ENCODE data around the gene OR5AR1. TPM values are rescaled to one million over a fixed set of nuclear protein-coding genes. Genes with fewer than 3 reads are reported as not detected.
"Not testable (repeated sequence)": the region's sequence is repeated elsewhere in the genome, so short reads cannot be mapped to it uniquely, and the experiment has no call there.

The OR5AR1 gene
- not detected for total RNA-seq

DNA sequence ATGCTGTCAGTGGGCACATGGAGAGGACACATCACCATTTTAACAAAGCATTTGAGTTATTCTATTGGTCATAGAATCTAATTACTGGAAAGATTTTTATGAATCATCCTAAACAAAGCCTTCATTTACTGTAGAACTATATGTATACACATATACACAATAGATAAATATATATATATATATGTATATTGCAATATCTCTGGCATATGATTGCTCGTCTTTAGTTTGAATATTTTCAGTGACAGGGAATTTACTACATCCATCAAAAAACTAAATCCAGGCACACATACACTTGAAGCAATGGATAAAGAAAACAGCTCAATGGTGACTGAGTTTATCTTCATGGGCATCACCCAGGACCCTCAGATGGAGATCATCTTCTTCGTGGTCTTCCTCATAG, at the start of gene OR5AR1:
Gene OR5AR1, plus strand, starts transcription at position 301 of the 400 bp plus-strand sequence. Its CDS starts 0 bp downstream, at position 301.
- CTCF ChIA-PET, result no interaction called here
- no peak within 1 kb of the TSS for H3K4me3 Mint-ChIP-seq
- no peaks in the 10 kb centered on the region for H3K27me3 Mint-ChIP-seq

DNA sequence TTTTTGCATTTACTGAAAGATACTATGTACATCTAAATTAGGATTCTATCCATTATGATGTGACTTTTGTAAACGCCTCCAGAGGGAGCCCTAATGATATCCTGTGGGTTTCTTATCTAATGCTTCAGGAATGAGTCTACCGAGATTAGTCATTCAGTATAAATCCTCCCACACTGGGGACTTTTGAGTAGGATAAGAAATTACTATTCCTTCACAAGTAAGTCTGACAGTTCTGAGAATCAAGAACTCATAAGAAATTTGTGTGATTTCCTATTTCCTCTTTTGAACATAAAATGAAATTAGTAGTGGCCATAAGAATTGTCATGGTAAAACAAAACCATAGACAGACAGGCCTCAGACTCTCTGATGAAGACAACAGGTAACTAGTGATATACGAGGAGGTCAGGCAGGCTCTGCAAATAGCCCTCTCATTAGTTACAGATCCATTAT, 38.8 kb upstream of the OR5AR1 start:
- ATAC-seq (no peak), DNase-seq (no peak)

More for the DNA sequence above, at the start of gene OR5AR1:
- H3K4me1 Mint-ChIP-seq, result no peaks in the 10 kb centered on the region
- no peak within 1 kb of the TSS for H3K27ac Mint-ChIP-seq
- ATAC-seq (no peak), DNase-seq (no peak)
- no peaks in the 10 kb centered on the region for H3K36me3 Mint-ChIP-seq
- H3K9me3 Mint-ChIP-seq (ENCODE audit: low read depth), result peaks cover 2% of the 10 kb centered on the region

DNA sequence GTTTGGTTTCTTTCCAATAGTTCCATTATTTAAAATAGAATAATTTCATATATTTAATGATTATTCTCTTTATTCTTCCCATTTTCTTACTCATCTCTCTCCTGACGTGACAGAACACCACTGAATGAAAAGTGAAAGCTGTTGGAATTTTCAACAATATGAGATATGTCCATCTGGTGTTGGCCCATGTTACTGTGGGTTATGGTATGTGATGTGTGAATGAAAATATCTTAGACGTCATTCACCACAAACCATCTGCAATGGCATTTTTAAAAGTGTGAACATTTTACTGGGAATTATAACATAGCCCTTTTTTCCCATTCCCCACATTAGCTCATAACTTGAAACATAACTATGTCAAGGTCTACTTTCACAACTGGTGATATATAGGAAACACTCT, 37.5 kb upstream of the OR5AR1 start:
- H3K4me1 Mint-ChIP-seq, result no peaks in the 10 kb centered on the region

More for the DNA sequence above, 38.8 kb upstream of the OR5AR1 start:
- Mint-ChIP-seq H3K4me3 (no peak overlapping the region), H3K36me3 (no peaks in the 10 kb centered on the region), H3K27ac (no peak overlapping the region), H3K4me1 (no peaks in the 10 kb centered on the region), H3K9me3 (ENCODE audit: low read depth) (peaks cover 10% of the 10 kb centered on the region), H3K27me3 (no peaks in the 10 kb centered on the region)
- CTCF ChIA-PET, result no interaction called here

DNA sequence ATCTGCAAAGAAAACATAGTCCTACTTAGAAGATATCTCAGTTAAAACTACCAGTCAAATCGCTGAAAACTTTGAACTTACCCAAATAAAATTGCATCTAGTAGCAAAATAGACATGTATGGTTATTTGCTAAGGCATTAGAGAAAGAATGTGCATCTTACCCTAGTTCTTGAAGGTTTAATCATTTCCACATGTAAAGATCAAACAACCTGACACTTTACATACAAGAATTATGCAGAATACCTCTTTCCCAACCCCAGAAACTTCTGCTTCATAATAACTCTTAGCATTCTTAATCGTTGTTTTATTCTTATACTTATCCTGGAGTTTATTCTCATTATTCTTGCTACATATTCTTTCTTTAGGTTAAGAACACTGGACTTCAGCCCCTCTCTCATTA, 31.2 kb upstream of the OR5AR1 start:
- DNase-seq (no peak), ATAC-seq (no peak)
- Mint-ChIP-seq H3K4me3 (no peak overlapping the region), H3K36me3 (no peaks in the 10 kb centered on the region), H3K27me3 (no peaks in the 10 kb centered on the region), H3K4me1 (no peaks in the 10 kb centered on the region), H3K9me3 (ENCODE audit: low read depth) (peaks cover 13% of the 10 kb centered on the region), H3K27ac (no peak overlapping the region)
- CTCF ChIA-PET, result no interaction called here

More for the DNA sequence above, 37.5 kb upstream of the OR5AR1 start:
- Mint-ChIP-seq H3K27ac (no peak overlapping the region), H3K36me3 (no peaks in the 10 kb centered on the region), H3K27me3 (no peaks in the 10 kb centered on the region), H3K4me3 (no peak overlapping the region), H3K9me3 (ENCODE audit: low read depth) (peaks cover 10% of the 10 kb centered on the region)
- CTCF ChIA-PET, result no interaction called here
- DNase-seq, result no peak
- no peak for ATAC-seq

DNA sequence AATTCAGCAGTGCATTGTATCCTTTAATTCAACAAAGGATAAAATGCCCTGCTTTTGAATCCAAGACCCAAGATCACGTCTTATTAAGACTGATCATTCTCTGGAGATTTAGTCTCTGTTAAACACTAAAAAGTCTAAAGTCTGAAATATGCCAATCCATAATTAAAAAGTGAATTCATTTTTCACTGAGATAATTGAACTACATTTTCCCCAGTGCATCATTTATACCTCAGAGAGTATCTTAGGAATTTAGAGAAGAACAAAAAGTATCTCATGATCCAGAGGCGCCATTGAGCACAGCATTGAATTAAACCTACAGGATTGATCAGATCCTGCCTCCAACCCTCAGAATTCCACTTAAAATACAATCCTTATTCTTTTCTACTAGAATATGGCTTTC, 26.6 kb upstream of the OR5AR1 start:
- H3K4me3 Mint-ChIP-seq, result no peak overlapping the region
- DNase-seq (no peak), ATAC-seq (no peak)
- H3K27ac Mint-ChIP-seq, result no peak overlapping the region
- no peaks in the 10 kb centered on the region for H3K36me3 Mint-ChIP-seq
- H3K27me3 Mint-ChIP-seq, result no peaks in the 10 kb centered on the region
- no peaks in the 10 kb centered on the region for H3K4me1 Mint-ChIP-seq
- peaks cover 7% of the 10 kb centered on the region for H3K9me3 Mint-ChIP-seq (ENCODE audit: low read depth)
- CTCF ChIA-PET, result no interaction called here

DNA sequence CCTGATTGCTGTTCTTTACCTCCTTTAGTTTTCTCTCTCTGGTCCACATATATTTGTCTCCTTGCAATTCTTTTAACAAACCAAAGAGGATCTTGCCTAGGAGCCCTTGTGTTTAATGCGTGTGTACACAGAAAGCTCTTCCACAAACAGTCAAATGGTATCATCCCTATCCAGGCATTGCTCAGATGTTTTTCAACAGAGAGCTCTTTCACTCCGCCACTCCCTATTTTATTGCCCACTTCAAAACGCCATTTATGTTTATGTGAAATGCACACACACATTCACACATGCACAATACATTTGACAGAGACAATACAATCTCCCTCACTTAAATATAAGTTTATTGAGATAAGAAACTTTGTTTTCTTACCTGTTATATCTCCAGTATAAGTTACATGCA, 26.0 kb upstream of the OR5AR1 start:
- CTCF ChIA-PET, result no interaction called here
- Mint-ChIP-seq H3K27me3 (no peaks in the 10 kb centered on the region), H3K27ac (no peak overlapping the region), H3K9me3 (ENCODE audit: low read depth) (peaks cover 5% of the 10 kb centered on the region), H3K36me3 (no peaks in the 10 kb centered on the region), H3K4me1 (no peaks in the 10 kb centered on the region), H3K4me3 (no peak overlapping the region)
- no peak for ATAC-seq
- DNase-seq, result no peak

DNA sequence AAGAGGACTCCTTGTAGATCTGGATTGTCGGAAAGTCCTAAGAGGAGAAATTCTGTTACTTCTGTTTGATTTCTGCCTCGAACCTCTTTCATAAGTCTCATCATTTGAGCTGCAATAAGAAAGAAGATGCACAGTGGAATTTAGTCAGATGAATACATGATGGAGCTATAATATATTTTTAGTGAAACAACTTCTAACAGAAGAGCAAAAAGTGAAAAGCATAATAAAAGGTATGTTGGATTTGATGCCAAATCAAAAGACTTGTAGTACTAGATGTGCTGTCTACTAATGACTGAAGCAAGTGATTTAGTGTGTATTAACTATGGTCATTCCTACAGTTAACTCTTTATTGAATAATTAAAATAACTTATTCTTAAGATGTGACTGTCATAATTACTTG, 21.1 kb upstream of the OR5AR1 start, which contains the start of gene OR5AP2:
Gene OR5AP2, minus strand, starts transcription at position 101 of the 400 bp plus-strand sequence. Its CDS starts 0 bp downstream, at position 101.
- DNase-seq, result no peak
- Mint-ChIP-seq H3K4me3 (no peak within 1 kb of the TSS), H3K27ac (no peak within 1 kb of the TSS), H3K9me3 (ENCODE audit: low read depth) (peaks cover 5% of the 10 kb centered on the region), H3K36me3 (no peaks in the 10 kb centered on the region), H3K4me1 (no peaks in the 10 kb centered on the region), H3K27me3 (no peaks in the 10 kb centered on the region)
- no peak for ATAC-seq
- CTCF ChIA-PET, result no interaction called here

DNA sequence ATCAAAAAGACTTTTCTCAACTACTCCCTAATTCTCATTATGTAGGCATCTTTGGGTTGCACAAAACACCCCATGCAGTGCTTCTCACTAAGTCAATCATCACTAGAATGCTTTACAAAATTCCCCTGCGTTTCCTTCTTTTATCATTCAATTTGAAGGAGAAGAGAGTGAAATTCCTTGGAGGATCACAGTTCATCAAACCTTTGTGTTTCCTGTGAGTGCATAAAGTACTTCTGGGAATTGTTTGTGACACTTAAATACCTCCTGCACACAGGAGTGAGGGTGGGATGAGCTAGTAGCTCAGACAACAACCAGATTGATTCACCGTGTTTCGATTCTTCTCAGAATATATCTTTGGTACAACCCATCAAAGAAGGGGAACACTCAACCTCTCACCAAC, 3.7 kb upstream of the OR5AR1 start:
- CTCF ChIA-PET, result no interaction called here
- ATAC-seq (no peak), DNase-seq (no peak)
- no peak overlapping the region for H3K27ac Mint-ChIP-seq
- no peaks in the 10 kb centered on the region for H3K4me1 Mint-ChIP-seq
- no peaks in the 10 kb centered on the region for H3K36me3 Mint-ChIP-seq
- no peak overlapping the region for H3K4me3 Mint-ChIP-seq
- H3K27me3 Mint-ChIP-seq, result no peaks in the 10 kb centered on the region
- H3K9me3 Mint-ChIP-seq (ENCODE audit: low read depth), result peaks cover 2% of the 10 kb centered on the region

DNA sequence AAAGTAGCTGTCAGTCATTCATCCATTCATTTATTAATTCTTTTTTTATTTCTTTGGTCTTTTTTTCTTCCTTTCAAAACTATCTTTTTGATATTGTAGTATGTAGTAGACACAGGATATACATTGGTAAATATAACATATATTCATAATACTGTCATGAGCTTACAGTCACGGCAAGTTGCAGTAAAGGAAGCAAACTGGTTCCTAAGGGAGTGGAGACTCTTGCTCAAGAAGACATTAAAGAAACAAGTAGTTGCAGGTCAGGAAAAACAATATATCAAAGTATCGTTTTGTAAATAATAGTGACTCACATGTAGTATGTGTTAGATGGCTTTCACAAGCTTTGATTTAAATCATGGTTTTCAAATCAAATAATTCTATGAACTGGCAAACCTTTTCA, 7.5 kb downstream of the OR5AR1 start:
- ATAC-seq, result no peak
- H3K27ac Mint-ChIP-seq, result no peak overlapping the region
- no peaks in the 10 kb centered on the region for H3K4me1 Mint-ChIP-seq
- no peaks in the 10 kb centered on the region for H3K36me3 Mint-ChIP-seq
- H3K4me3 Mint-ChIP-seq, result no peak overlapping the region
- CTCF ChIA-PET, result no interaction called here
- no peak for DNase-seq
- H3K9me3 Mint-ChIP-seq (ENCODE audit: low read depth), result peaks cover 2% of the 10 kb centered on the region
- H3K27me3 Mint-ChIP-seq, result no peaks in the 10 kb centered on the region

DNA sequence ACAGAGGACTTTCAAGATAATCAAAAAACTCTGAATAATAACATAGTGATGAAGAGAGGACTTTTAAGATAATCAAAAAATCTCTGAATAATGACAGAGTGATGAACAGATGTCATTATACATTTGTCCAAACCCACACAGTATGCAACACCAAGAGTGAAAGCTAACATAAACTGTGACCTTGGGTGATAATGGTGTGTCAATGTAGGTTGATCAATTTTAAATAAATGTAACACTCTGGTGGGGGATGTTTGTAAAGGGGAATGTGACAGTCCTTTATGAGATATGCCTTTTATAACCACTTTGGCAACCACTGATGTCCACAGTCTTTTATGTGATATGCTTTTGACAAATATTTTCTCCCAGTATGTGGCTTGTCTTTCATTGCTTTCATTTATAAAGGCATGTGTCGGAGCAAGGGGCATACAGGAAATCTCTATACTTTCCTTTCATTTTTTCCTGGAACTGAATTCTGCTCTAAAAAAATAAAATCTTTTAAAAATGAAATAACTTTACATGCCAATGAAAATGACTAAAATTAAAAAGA, 25.1 kb downstream of the OR5AR1 start:
- H3K36me3 Mint-ChIP-seq, result no peaks in the 10 kb centered on the region
- H3K4me3 Mint-ChIP-seq, result no peak overlapping the region
- peaks cover 5% of the 10 kb centered on the region for H3K9me3 Mint-ChIP-seq (ENCODE audit: low read depth)
- H3K27me3 Mint-ChIP-seq, result no peaks in the 10 kb centered on the region
- DNase-seq (no peak), ATAC-seq (no peak)
- no peaks in the 10 kb centered on the region for H3K4me1 Mint-ChIP-seq
- H3K27ac Mint-ChIP-seq, result no peak overlapping the region
- CTCF ChIA-PET, result no interaction called here

DNA sequence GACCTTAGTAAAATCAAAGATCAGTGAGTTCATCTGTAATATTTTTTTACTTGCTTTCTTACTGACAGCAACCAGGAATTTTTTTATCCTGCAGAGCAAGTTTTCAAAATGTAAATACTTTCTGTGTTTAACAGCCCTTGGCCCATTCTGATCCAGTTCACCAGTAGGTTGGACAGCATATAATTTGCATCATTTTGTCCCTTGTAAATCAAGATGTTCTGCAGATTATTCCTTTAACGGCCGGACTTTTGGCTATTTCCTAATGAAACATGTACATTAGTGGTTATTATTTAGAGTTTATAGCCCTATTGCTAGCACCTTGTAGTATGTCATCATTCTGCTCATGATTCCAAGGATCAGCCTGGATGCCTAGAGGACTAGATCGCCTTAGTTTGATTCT, 27.7 kb downstream of the OR5AR1 start:
- H3K36me3 Mint-ChIP-seq; CTCF ChIA-PET; H3K4me1 Mint-ChIP-seq; DNase-seq; H3K27ac Mint-ChIP-seq; H3K27me3 Mint-ChIP-seq; ATAC-seq; H3K4me3 Mint-ChIP-seq; H3K9me3 Mint-ChIP-seq (ENCODE audit: low read depth): not testable (repeated sequence)

DNA sequence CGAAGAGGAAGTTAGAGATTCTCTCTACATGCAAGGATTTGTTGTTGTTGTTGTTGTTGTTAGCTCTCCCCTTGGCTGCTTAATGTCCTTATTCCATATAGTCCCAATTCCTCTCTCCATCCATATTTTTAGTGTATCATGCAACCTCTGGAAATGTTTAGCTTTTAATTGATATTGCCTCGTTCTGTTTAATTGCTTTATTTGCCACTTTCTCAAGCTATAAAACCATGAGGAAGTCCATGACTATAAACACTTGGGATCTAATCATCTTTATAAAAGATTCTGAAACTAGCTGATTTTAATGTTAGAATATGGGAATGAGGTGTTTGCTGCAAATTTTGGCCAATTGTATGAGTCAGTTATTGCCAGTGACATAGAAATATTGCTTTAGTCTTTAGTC, 29.9 kb downstream of the OR5AR1 start:
- Mint-ChIP-seq H3K27me3 (no peaks in the 10 kb centered on the region), H3K36me3 (no peaks in the 10 kb centered on the region), H3K9me3 (ENCODE audit: low read depth) (peaks cover 6% of the 10 kb centered on the region), H3K4me3 (no peak overlapping the region), H3K4me1 (no peaks in the 10 kb centered on the region), H3K27ac (no peak overlapping the region)
- DNase-seq (no peak), ATAC-seq (no peak)
- CTCF ChIA-PET, result no interaction called here

DNA sequence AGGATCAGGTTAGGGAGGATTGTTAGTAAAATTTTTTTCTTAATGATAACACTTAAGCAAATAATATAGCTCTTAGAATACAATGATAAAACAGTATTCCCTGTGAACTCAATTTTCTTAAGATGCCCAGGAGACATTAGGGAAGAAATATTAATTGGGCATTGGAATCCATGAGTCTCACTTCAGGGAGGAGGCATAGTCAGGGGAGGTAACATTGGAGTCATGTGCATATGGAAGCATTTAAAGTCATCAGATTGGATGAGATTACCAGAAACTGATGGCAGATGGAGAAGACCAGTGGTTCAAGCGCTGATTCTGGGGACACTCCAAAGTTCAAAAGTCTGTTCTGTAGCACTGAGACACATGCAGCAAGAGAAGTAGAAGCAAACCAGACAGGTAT, 35.3 kb downstream of the OR5AR1 start, which contains the start of gene OR9G1:
Gene OR9G1, plus strand, starts transcription at position 301 of the 400 bp plus-strand sequence. CDS start 1,293 bp downstream, outside the sequence.
- H3K27ac Mint-ChIP-seq, result no peak within 1 kb of the TSS
- no peaks in the 10 kb centered on the region for H3K27me3 Mint-ChIP-seq
- H3K36me3 Mint-ChIP-seq, result no peaks in the 10 kb centered on the region
- no peak within 1 kb of the TSS for H3K4me3 Mint-ChIP-seq
- no peak for ATAC-seq
- no peaks in the 10 kb centered on the region for H3K4me1 Mint-ChIP-seq
- no peak for DNase-seq
- CTCF ChIA-PET, result no interaction called here
- H3K9me3 Mint-ChIP-seq (ENCODE audit: low read depth), result peaks cover 10% of the 10 kb centered on the region

DNA sequence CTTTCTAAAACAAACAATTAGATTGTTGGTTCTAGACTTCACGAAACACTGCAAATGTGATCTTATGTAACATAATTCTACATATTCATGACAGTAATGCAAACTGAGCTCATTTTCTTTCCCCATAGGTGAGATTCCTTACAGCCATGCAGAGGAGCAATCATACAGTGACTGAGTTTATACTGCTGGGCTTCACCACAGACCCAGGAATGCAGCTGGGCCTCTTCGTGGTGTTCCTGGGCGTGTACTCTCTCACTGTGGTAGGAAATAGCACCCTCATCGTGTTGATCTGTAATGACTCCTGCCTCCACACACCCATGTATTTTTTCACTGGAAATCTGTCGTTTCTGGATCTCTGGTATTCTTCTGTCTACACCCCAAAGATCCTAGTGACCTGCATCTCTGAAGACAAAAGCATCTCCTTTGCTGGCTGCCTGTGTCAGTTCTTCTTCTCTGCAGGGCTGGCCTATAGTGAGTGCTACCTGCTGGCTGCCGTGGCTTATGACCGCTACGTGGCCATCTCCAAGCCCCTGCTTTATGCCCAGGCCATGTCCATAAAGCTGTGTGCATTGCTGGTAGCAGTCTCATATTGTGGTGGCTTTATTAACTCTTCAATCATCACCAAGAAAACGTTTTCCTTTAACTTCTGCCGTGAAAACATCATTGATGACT, 36.9 kb downstream of the OR5AR1 start:
- no peak overlapping the region for H3K27ac Mint-ChIP-seq
- DNase-seq (no peak), ATAC-seq (no peak)
- peaks cover 10% of the 10 kb centered on the region for H3K9me3 Mint-ChIP-seq (ENCODE audit: low read depth)
- H3K36me3 Mint-ChIP-seq, result no peaks in the 10 kb centered on the region
- no peak overlapping the region for H3K4me3 Mint-ChIP-seq
- H3K4me1 Mint-ChIP-seq, result no peaks in the 10 kb centered on the region
- CTCF ChIA-PET, result no interaction called here
- H3K27me3 Mint-ChIP-seq, result no peaks in the 10 kb centered on the region

Data from activated CD8-positive, alpha-beta memory T cell treated with anti-CD3 and anti-CD28 coated beads, Interleukin-2, amount 10 ng/mL, durations not matched to agents 7 days and 5 days (primary cell).